Measurements from ENCODE around the gene TMEM126A. TPM values are rescaled to one million over a fixed set of nuclear protein-coding genes. Genes with fewer than 3 reads are reported as not detected.
"Not testable (repeated sequence)": the region's sequence is repeated elsewhere in the genome, so short reads cannot be mapped to it uniquely, and the experiment has no call there.

The TMEM126A gene
- total RNA-seq (10 to 100 TPM; 17.3 to 20.9 (median 19.0) TPM), total RNA-seq (9.6 to 55.8 (median 18.3) reads per million in 29 experiments)
- total RNA-seq (2013): 34.3 TPM

- ATAC-seq (replicated peaks in 1 of 4): peak; percentile 99 to 100 (median 100)
- Histone ChIP-seq H3K4me3 (ENCODE audit: control insufficient read depth in 1 of 2, extremely low read depth in 1 of 2, low read length in 1 of 2) (peak within 1 kb of the TSS; percentile 70 to 91), H3K27ac (ENCODE audit: low read length) (peak within 1 kb of the TSS; percentile 66), H3K4me1 (ENCODE audit: control insufficient read depth in 1 of 2, extremely low read depth in 1 of 2, insufficient read depth in 2 of 2, low read length in 2 of 2) (peaks cover 15 to 17% of the 10 kb centered on the region in 2 experiments), H3K27me3 (replicated peaks in 1 of 2; ENCODE audit: control insufficient read depth in 2 of 2, extremely low read depth in 1 of 2, insufficient read depth in 2 of 2, low read length in 1 of 2) (peaks cover 2 to 4% of the 10 kb centered on the region in 2 experiments), H3K36me3 (ENCODE audit: control insufficient read depth in 2 of 2, extremely low read depth in 1 of 2, insufficient read depth in 1 of 2, low read length in 1 of 2) (peaks cover 4 to 10% of the 10 kb centered on the region in 2 donors), H3K9me3 (no peaks in the 10 kb centered on the region)
- ChIA-PET POLR2A (interaction anchor here (0.6 to 3.6 kb wide), 20 partner anchors 9 to 619 kb away, joined by 3 to 36 read pairs (median 4); partner anchors contain the start of genes TMEM126B (in 2 of the 2), CREBZF (in 1 of the 2), DLG2 (in 1 of the 2) and PICALM (in 1 of the 2)), CTCF (interaction anchor here (0.6 to 2.0 kb wide), 10 partner anchors 10 to 512 kb away, joined by 3 to 21 read pairs (median 4); partner anchors contain the start of genes CREBZF (in 1 of the 2), DLG2 (in 1 of the 2) and TMEM126B (in 1 of the 2))
- Mint-ChIP-seq H3K9me3 (no peaks in the 10 kb centered on the region), H3K4me3 (peak within 1 kb of the TSS; percentile 87 to 97 (median 96)), H3K27ac (peak within 1 kb of the TSS; percentile 92 to 98), H3K27me3 (peaks cover 8 to 19% of the 10 kb centered on the region in 2 donors), H3K36me3 (peaks cover 7% of the 10 kb centered on the region), H3K4me1 (peaks cover 36 to 40% (median 37%) of the 10 kb centered on the region in 3 donors)
- DNase-seq: peak; percentile 77 to 94 (median 88)
- under 1% methylated on average over 21 of the region's 33 CpGs for WGBS (ENCODE audit: insufficient coverage)
Measured at GRCh38 chr11:85647604-85648299, at the start of gene TMEM126A. Gene TMEM126A, plus strand, starts transcription at chr11:85647967. Its CDS starts 2,289 bp downstream, at chr11:85650256.

GRCh38 chr11:85599083-85599482, 48.7 kb upstream of the TMEM126A start:
- Mint-ChIP-seq H3K27ac (no peak overlapping the region), H3K9me3 (no peaks in the 10 kb centered on the region), H3K27me3 (no peaks in the 10 kb centered on the region), H3K4me3 (no peak overlapping the region), H3K4me1 (no peaks in the 10 kb centered on the region), H3K36me3 (no peaks in the 10 kb centered on the region)
- no peaks in the 10 kb centered on the region for H3K36me3 ChIP-seq (ENCODE audit: control insufficient read depth in 2 of 2, extremely low read depth in 1 of 2, insufficient read depth in 1 of 2, low read length in 1 of 2)
- WGBS (ENCODE audit: insufficient coverage): 65% methylated on average over 4 of the region's 5 CpGs
- H3K9me3 ChIP-seq: no peaks in the 10 kb centered on the region
- ATAC-seq (replicated peaks in 1 of 4) (no peak), DNase-seq (no peak)
- POLR2A ChIA-PET: interaction anchor here in 1 of 2 donors (0.5 kb wide), 1 partner anchor 612 kb away, joined by 6 read pairs; no protein-coding TSS in a partner anchor
- CTCF ChIA-PET: interaction anchor here in 1 of 2 donors (0.9 kb wide), 1 partner anchor 654 kb away, joined by 3 read pairs; no protein-coding TSS in a partner anchor
- no peaks in the 10 kb centered on the region for H3K4me1 ChIP-seq (ENCODE audit: control insufficient read depth in 1 of 2, extremely low read depth in 1 of 2, insufficient read depth in 2 of 2, low read length in 2 of 2)
- H3K27me3 ChIP-seq (replicated peaks in 1 of 2; ENCODE audit: control insufficient read depth in 2 of 2, extremely low read depth in 1 of 2, insufficient read depth in 2 of 2, low read length in 1 of 2): peaks cover 0 to 3% of the 10 kb centered on the region in 2 experiments
- H3K27ac ChIP-seq (ENCODE audit: low read length): no peak overlapping the region
- H3K4me3 ChIP-seq (ENCODE audit: control insufficient read depth in 1 of 2, extremely low read depth in 1 of 2, low read length in 1 of 2): no peak overlapping the region

- Mint-ChIP-seq H3K27me3 (no peaks in the 10 kb centered on the region), H3K4me3 (no peak overlapping the region), H3K9me3 (no peaks in the 10 kb centered on the region), H3K4me1 (no peaks in the 10 kb centered on the region), H3K36me3 (no peaks in the 10 kb centered on the region), H3K27ac (no peak overlapping the region)
- ChIA-PET POLR2A (no interaction called here), CTCF (interaction anchor here (0.5 to 1.5 kb wide), 5 partner anchors 13 to 632 kb away, joined by 3 to 4 read pairs (median 3); no protein-coding TSS in a partner anchor)
- no peak for ATAC-seq (replicated peaks in 1 of 4)
- Histone ChIP-seq H3K4me1 (ENCODE audit: control insufficient read depth in 1 of 2, extremely low read depth in 1 of 2, insufficient read depth in 2 of 2, low read length in 2 of 2) (no peaks in the 10 kb centered on the region), H3K27me3 (replicated peaks in 1 of 2; ENCODE audit: control insufficient read depth in 2 of 2, extremely low read depth in 1 of 2, insufficient read depth in 2 of 2, low read length in 1 of 2) (peaks cover 0 to 3% of the 10 kb centered on the region in 2 experiments), H3K9me3 (no peaks in the 10 kb centered on the region), H3K4me3 (ENCODE audit: control insufficient read depth in 1 of 2, extremely low read depth in 1 of 2, low read length in 1 of 2) (no peak overlapping the region), H3K27ac (ENCODE audit: low read length) (no peak overlapping the region), H3K36me3 (ENCODE audit: control insufficient read depth in 2 of 2, extremely low read depth in 1 of 2, insufficient read depth in 1 of 2, low read length in 1 of 2) (no peaks in the 10 kb centered on the region)
- DNase-seq: no peak
- 100% methylated on average over 1 of the region's 2 CpGs for WGBS (ENCODE audit: insufficient coverage)
Measured at GRCh38 chr11:85602526-85603213, 45.1 kb upstream of the TMEM126A start.

- no peak overlapping the region for H3K4me3 Mint-ChIP-seq
- H3K27me3 ChIP-seq (replicated peaks in 1 of 2; ENCODE audit: control insufficient read depth in 2 of 2, extremely low read depth in 1 of 2, insufficient read depth in 2 of 2, low read length in 1 of 2): peaks cover 0 to 3% of the 10 kb centered on the region in 2 experiments
- H3K27me3 Mint-ChIP-seq: no peaks in the 10 kb centered on the region
- no peaks in the 10 kb centered on the region for H3K4me1 Mint-ChIP-seq
- H3K36me3 ChIP-seq (ENCODE audit: control insufficient read depth in 2 of 2, extremely low read depth in 1 of 2, insufficient read depth in 1 of 2, low read length in 1 of 2): no peaks in the 10 kb centered on the region
- no peak overlapping the region for H3K27ac Mint-ChIP-seq
- peaks cover 3% of the 10 kb centered on the region for H3K36me3 Mint-ChIP-seq
- no peak overlapping the region for H3K4me3 ChIP-seq (ENCODE audit: control insufficient read depth in 1 of 2, extremely low read depth in 1 of 2, low read length in 1 of 2)
- H3K4me1 ChIP-seq (ENCODE audit: control insufficient read depth in 1 of 2, extremely low read depth in 1 of 2, insufficient read depth in 2 of 2, low read length in 2 of 2): no peaks in the 10 kb centered on the region
- no CpG with 5 or more reads among the region's 4 CpGs for WGBS (ENCODE audit: insufficient coverage)
- CTCF ChIA-PET: interaction anchor here (0.5 to 1.5 kb wide), 4 partner anchors 13 to 631 kb away, joined by 3 to 4 read pairs (median 3); no protein-coding TSS in a partner anchor
- ATAC-seq (replicated peaks in 1 of 4): no peak
- no peaks in the 10 kb centered on the region for H3K9me3 Mint-ChIP-seq
- DNase-seq: no peak
- POLR2A ChIA-PET: interaction anchor here in 1 of 2 donors (0.6 kb wide), 1 partner anchor 783 kb away, joined by 3 read pairs; no protein-coding TSS in a partner anchor
- no peaks in the 10 kb centered on the region for H3K9me3 ChIP-seq
- H3K27ac ChIP-seq (ENCODE audit: low read length): no peak overlapping the region
Measured at GRCh38 chr11:85603220-85603619, 44.5 kb upstream of the TMEM126A start.

- H3K36me3 Mint-ChIP-seq; H3K27ac Mint-ChIP-seq; ATAC-seq (replicated peaks in 1 of 4); POLR2A ChIA-PET; H3K4me1 ChIP-seq (ENCODE audit: control insufficient read depth in 1 of 2, extremely low read depth in 1 of 2, insufficient read depth in 2 of 2, low read length in 2 of 2); H3K4me3 Mint-ChIP-seq; H3K27me3 ChIP-seq (replicated peaks in 1 of 2; ENCODE audit: control insufficient read depth in 2 of 2, extremely low read depth in 1 of 2, insufficient read depth in 2 of 2, low read length in 1 of 2); H3K27me3 Mint-ChIP-seq; CTCF ChIA-PET; H3K9me3 Mint-ChIP-seq; DNase-seq; H3K4me3 ChIP-seq (ENCODE audit: control insufficient read depth in 1 of 2, extremely low read depth in 1 of 2, low read length in 1 of 2); H3K27ac ChIP-seq (ENCODE audit: low read length); H3K9me3 ChIP-seq; H3K4me1 Mint-ChIP-seq; H3K36me3 ChIP-seq (ENCODE audit: control insufficient read depth in 2 of 2, extremely low read depth in 1 of 2, insufficient read depth in 1 of 2, low read length in 1 of 2): not testable (repeated sequence)
- WGBS (ENCODE audit: insufficient coverage): no CpG with 5 or more reads among the region's 3 CpGs
Measured at GRCh38 chr11:85606237-85606636, 41.5 kb upstream of the TMEM126A start.

GRCh38 chr11:85608621-85609020, 39.1 kb upstream of the TMEM126A start:
- H3K4me3 ChIP-seq (ENCODE audit: control insufficient read depth in 1 of 2, extremely low read depth in 1 of 2, low read length in 1 of 2); H3K4me3 Mint-ChIP-seq; DNase-seq; CTCF ChIA-PET; H3K4me1 ChIP-seq (ENCODE audit: control insufficient read depth in 1 of 2, extremely low read depth in 1 of 2, insufficient read depth in 2 of 2, low read length in 2 of 2); H3K9me3 Mint-ChIP-seq; ATAC-seq (replicated peaks in 1 of 4); H3K27me3 Mint-ChIP-seq; H3K36me3 Mint-ChIP-seq; H3K27me3 ChIP-seq (replicated peaks in 1 of 2; ENCODE audit: control insufficient read depth in 2 of 2, extremely low read depth in 1 of 2, insufficient read depth in 2 of 2, low read length in 1 of 2); H3K27ac ChIP-seq (ENCODE audit: low read length); H3K4me1 Mint-ChIP-seq; POLR2A ChIA-PET; H3K27ac Mint-ChIP-seq; H3K9me3 ChIP-seq; H3K36me3 ChIP-seq (ENCODE audit: control insufficient read depth in 2 of 2, extremely low read depth in 1 of 2, insufficient read depth in 1 of 2, low read length in 1 of 2): not testable (repeated sequence)

Data from T-cell (primary cell).